Activated naive CD4-positive, alpha-beta T cell treated with anti-CD3 and anti-CD28 coated beads, Interleukin-2, amount 50 U/mL, for 72 hours (primary cell): ENCODE measurements around the gene ALDH3B1. TPM values are rescaled to one million over a fixed set of nuclear protein-coding genes. Genes with fewer than 3 reads are reported as not detected.

Experiments used
- ATAC-seq, 2 donors: fragments of 150-1000 bp; cut with Tn5 transposase; 2 replicates each; pipeline ENCODE4 v1.10.0; 2021; ENCODE audit warnings: mild to moderate bottlenecking in 2 of 2, moderate library complexity in 2 of 2
- DNase-seq, 2 donors: peaks; one replicate each; pipeline ENCODE4 v3.0.0; 2021 to 2022; ENCODE audit warnings: low spot score in 2 of 2
- H3K27ac Mint-ChIP-seq, 2 donors: one replicate each; pipeline ENCODE4 v1.8.0; 2022; ENCODE audit warnings: mild to moderate bottlenecking in 2 of 2, mixed read lengths in 2 of 2
- H3K36me3 Mint-ChIP-seq, 2 donors: one replicate each; pipeline ENCODE4 v1.8.0; 2022; ENCODE audit warnings: mixed read lengths in 2 of 2
- H3K9me3 Mint-ChIP-seq, 2 donors: one replicate each; pipeline ENCODE4 v1.8.0; 2022; ENCODE audit warnings: mixed read lengths in 2 of 2
- total RNA-seq, 2 donors: library from RNA; stranded (reverse); gene quantifications; one replicate each; pipeline ENCODE4 v1.2.3, GENCODE V29; 2022

The ALDH3B1 gene
- total RNA-seq, 2 donors from 2014 or later, result 0.11 TPM; not detected in 1

- Mint-ChIP-seq H3K9me3 (no peaks in the 10 kb centered on the region), H3K36me3 (no peaks in the 10 kb centered on the region), H3K27ac (no peak overlapping the region)
- no peak for DNase-seq
- ATAC-seq, result no peak
Observed at GRCh38 chr11:68008381-68009337, 1.5 kb upstream of the ALDH3B1 start.

DNA sequence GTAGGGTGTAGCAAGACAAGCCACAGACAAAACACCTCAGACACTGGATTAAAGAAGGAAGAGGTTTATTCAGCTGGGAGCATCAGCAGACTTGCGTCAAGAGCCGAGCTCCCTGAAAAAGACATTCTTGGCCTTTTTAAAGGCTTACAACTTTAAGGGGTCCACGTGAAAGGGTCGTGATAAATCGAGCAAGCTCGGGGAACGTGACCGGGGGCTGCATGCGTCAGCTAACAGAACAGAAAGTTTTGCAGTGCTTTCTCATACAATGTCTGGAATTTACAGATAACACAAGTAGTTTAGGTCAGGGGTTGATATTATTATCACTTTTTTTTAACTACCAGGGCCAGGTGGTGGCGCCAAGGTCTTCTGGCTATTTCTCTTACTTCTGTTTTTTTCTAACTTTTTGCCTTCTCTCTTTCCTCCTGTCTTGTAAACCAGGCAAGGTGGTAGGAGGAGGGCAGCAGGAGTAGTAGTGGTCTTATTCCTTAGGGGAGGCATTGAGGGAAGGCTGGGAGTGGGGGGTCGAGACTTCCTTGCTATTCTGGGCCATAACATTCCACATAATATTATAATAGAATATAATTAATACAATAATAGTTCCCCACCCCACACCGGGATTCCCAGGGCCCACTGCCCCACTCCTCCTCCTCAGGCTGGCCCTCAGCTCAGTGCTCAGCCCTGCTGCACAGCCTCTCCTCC lies 587 bp upstream of the ALDH3B1 start:
- ATAC-seq, result no peak
- Mint-ChIP-seq H3K9me3 (no peaks in the 10 kb centered on the region), H3K27ac (no peak overlapping the region), H3K36me3 (no peaks in the 10 kb centered on the region)
- no peak for DNase-seq

- ATAC-seq, result no peak
- no peak for DNase-seq
- no peak overlapping the region for H3K27ac Mint-ChIP-seq
- no peaks in the 10 kb centered on the region for H3K9me3 Mint-ChIP-seq
- H3K36me3 Mint-ChIP-seq, result no peaks in the 10 kb centered on the region
Observed at GRCh38 chr11:68011051-68011943, 1.2 kb downstream of the ALDH3B1 start.

- no peak for DNase-seq
- no peak for ATAC-seq
- Mint-ChIP-seq H3K9me3 (no peaks in the 10 kb centered on the region), H3K27ac (no peak overlapping the region), H3K36me3 (no peaks in the 10 kb centered on the region)
Observed at GRCh38 chr11:68012044-68012842, 2.1 kb downstream of the ALDH3B1 start.

- ATAC-seq (no peak), DNase-seq (no peak)
- Mint-ChIP-seq H3K27ac (no peak overlapping the region), H3K36me3 (no peaks in the 10 kb centered on the region), H3K9me3 (no peaks in the 10 kb centered on the region)
Observed at GRCh38 chr11:68012843-68013610, 2.9 kb downstream of the ALDH3B1 start.

GRCh38 chr11:68013611-68014156 lies 3.6 kb downstream of the ALDH3B1 start:
- DNase-seq (no peak), ATAC-seq (no peak)
- Mint-ChIP-seq H3K9me3 (no peaks in the 10 kb centered on the region), H3K27ac (no peak overlapping the region), H3K36me3 (no peaks in the 10 kb centered on the region)

DNA sequence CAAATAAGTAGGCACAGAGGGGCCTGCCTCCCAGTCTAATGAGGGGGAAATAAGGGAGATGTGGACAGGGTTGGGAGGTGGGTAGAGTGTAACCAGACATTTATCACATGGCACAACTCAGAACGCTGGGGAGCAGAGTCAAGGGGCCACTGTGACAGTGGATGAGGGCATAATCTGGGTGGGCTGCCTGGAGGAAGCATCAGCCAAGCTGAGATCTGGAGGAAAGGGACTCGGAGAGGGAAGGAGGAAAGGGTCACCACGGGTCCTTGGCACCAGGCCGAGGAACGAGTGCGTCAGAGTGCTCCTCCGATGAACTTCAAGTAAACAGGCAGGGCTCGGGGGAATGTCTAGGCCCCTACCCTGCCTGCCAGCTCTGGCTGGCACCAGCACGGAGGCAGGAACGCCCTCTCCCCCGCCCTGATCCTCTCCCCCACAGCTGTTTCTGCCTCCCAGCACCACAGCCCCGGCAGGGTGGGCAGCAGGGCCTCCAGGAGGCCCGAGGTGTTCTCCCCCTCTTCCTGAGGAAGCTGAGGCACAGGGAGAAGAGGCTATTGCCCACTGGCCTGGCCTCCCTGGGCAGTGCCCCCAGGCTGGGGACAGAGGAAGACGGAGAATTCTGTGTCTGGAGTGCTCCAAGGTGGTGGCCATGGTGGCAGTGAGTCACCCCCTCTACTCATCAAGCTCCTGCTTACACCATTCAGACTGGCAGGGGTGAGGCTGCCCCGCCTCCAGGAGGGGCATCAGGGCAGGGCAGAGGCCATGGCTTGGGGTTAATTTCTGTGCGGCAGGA lies 4.2 kb downstream of the ALDH3B1 start:
- DNase-seq (no peak), ATAC-seq (peak; percentile 50 to 61)
- no peaks in the 10 kb centered on the region for H3K9me3 Mint-ChIP-seq
- H3K27ac Mint-ChIP-seq, result no peak overlapping the region
- H3K36me3 Mint-ChIP-seq, result no peaks in the 10 kb centered on the region

DNA sequence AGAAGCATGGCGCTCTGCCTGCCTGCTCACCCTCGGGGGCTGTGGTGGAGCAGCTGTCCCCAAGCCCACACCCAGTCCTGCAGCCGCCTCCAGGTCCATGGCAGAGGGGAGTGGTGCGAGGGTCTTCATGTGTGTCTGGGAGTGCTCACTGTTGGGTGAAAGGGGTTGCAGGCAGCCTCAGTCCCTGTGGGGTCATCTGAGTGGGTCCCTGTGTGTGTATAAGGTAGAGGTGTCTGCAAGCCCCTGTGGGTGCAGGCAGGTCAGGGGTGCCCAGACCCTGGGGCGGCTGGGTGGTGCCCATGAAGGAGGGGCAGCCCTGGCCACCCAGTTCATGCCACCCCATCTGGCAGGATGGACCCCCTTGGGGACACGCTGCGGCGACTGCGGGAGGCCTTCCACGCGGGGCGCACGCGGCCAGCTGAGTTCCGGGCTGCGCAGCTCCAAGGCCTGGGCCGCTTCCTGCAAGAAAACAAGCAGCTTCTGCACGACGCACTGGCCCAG lies 4.9 kb downstream of the ALDH3B1 start:
- DNase-seq (no peak), ATAC-seq (no peak)
- Mint-ChIP-seq H3K9me3 (no peaks in the 10 kb centered on the region), H3K27ac (no peak overlapping the region), H3K36me3 (no peaks in the 10 kb centered on the region)

GRCh38 chr11:68015467-68015866 lies 5.3 kb downstream of the ALDH3B1 start:
- H3K9me3 Mint-ChIP-seq, result no peaks in the 10 kb centered on the region
- no peak for ATAC-seq
- no peaks in the 10 kb centered on the region for H3K36me3 Mint-ChIP-seq
- no peak for DNase-seq
- no peak overlapping the region for H3K27ac Mint-ChIP-seq

DNA sequence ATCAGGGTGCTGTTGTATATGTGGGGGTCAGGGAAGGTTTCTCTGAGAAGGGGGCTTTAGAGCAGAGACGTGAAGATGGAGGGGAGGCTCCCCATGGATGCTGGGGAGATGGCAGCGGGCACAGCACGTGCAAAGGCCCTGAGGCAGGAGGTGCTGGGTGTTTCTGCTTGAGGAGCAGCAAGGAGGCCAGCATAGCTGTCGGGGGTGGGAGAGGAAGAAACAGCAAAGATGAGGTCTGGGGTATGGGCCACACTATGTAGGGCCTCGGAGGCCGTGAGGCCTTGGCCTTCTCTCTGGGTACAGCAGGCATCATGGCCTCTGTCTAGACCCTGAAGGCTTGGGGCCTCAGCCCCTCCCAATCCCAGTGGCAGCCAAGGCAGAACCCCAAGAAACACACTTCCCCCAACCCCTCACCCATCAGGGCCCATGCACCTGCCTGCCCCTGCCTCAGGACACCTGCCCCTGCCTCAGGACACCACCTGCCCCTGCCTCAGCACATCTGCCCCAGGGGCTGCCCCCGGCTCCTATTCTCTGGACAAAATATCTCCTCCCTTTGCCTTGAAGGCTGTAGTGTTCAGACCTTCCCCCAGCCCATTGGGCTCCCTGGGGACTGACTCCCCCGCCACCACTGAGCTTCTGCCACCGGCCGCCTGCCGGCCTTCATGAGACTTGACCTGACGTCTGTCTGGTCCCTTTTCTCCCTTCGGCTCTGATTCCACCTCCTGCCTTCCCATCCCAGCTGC lies 6.2 kb downstream of the ALDH3B1 start:
- H3K27ac Mint-ChIP-seq, result no peak overlapping the region
- no peak for ATAC-seq
- no peak for DNase-seq
- no peaks in the 10 kb centered on the region for H3K36me3 Mint-ChIP-seq
- no peaks in the 10 kb centered on the region for H3K9me3 Mint-ChIP-seq

DNA sequence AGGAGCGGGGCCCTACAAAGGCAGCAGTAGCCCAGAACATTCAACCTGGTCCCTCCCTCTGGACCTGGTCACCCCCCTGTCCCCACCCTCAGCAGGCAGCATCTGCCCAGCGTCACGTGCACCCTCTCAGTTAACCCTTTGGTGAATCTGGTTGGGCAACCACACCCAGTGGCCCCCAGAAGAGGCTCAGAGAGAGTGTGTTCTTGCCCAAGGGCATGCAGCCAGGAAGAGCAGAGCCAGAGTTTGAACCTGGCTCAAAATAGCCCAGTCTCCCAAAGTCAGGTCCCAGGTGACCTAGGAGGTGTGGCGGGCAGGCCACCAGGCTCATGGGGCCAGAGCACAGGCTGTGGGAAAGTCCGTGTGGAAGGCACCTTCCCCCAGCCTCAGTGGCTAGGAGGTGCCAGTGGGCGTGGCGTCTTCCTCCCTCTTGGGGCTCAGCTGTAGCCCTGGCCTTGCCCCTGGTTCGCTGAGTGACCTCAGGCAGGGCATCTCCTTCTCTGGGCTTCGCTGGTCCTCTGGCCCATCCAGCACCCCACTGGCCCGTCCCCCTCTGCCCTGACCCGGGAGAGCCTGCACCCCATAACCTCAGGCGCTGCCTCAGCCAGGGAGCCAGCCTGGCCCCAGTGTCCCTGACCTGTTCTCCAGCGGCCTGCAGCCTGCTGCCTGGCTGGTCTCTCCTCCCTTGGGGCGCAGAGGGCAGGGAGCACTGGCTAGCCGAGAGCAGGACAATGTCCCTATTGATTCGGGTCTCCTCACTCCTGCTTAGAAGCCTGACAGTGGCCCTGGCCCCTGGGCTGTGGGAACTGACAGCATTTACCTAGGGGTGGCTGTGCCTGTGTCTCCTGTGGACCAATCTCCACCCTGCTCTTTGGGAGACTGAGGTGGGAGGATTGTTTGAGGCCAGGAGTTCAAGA lies 7.0 kb downstream of the ALDH3B1 start:
- Mint-ChIP-seq H3K36me3 (no peaks in the 10 kb centered on the region), H3K9me3 (no peaks in the 10 kb centered on the region), H3K27ac (no peak overlapping the region)
- ATAC-seq (no peak), DNase-seq (no peak)

GRCh38 chr11:68017980-68018729 lies 8.0 kb downstream of the ALDH3B1 start:
- Mint-ChIP-seq H3K36me3 (no peaks in the 10 kb centered on the region), H3K27ac (no peak overlapping the region), H3K9me3 (no peaks in the 10 kb centered on the region)
- DNase-seq (no peak), ATAC-seq (no peak)
